ENCODE data around the gene SORL1-AS1.

The SORL1-AS1 gene

GRCh38 chr11:121453589-121454299, 977 bp upstream of the SORL1-AS1 start:
- ChIA-PET POLR2A (interaction anchor here (0.7 to 1.1 kb wide), 3 partner anchors 9 to 45 kb away, joined by 3 read pairs; no protein-coding TSS in a partner anchor), CTCF (interaction anchor here (1.3 kb wide), 1 partner anchor 132 kb away, joined by 4 read pairs; no protein-coding TSS in a partner anchor)
- ATAC-seq (ENCODE audit: low read depth): no peak
- no peaks in the 10 kb centered on the region for H3K27me3 Mint-ChIP-seq
- no peak for TF ChIP-seq CTCF (IDR thresholded peaks at IDR 0.05)
- H3K27ac Mint-ChIP-seq: peak overlapping the region; percentile 95
- H3K4me3 Mint-ChIP-seq: peak overlapping the region; percentile 92
- H3K9me3 Mint-ChIP-seq: no peaks in the 10 kb centered on the region
- H3K4me1 Mint-ChIP-seq: peaks cover 80% of the 10 kb centered on the region
- peaks cover 33% of the 10 kb centered on the region for H3K36me3 Mint-ChIP-seq (ENCODE audit: low read depth)
- no peak for DNase-seq
- intact Hi-C loops (cut with micrococcal nuclease): loop anchor here (1.0 to 10.0 kb wide), 5 partner anchors 11 to 1611 kb away; partner anchors contain the start of gene HSPA8

GRCh38 chr11:121451986-121452608, 670 bp downstream of the SORL1-AS1 start, which contains the start of gene SORL1:
Gene SORL1, plus strand, starts transcription at chr11:121452314. Its CDS starts 18 bp downstream, at chr11:121452332.
- Mint-ChIP-seq H3K27me3 (no peaks in the 10 kb centered on the region), H3K27ac (peak within 1 kb of the TSS; percentile 95), H3K4me3 (peak within 1 kb of the TSS; percentile 92), H3K9me3 (no peaks in the 10 kb centered on the region), H3K4me1 (peaks cover 92% of the 10 kb centered on the region), H3K36me3 (ENCODE audit: low read depth) (peaks cover 21% of the 10 kb centered on the region)
- TF ChIP-seq CTCF (IDR thresholded peaks at IDR 0.05): no peak
- ATAC-seq (ENCODE audit: low read depth) (peak; percentile 62), DNase-seq (peak; percentile 57)
- ChIA-PET POLR2A (interaction anchor here (0.9 to 7.4 kb wide), 22 partner anchors 8 to 160 kb away, joined by 3 to 192 read pairs (median 6); partner anchors contain the start of gene SC5D), CTCF (interaction anchor here (0.8 to 2.5 kb wide), 10 partner anchors 10 to 139 kb away, joined by 3 to 13 read pairs (median 6); no protein-coding TSS in a partner anchor)
- intact Hi-C loops (cut with micrococcal nuclease): loop anchor here (1.0 to 10.0 kb wide), 8 partner anchors 43 to 1613 kb away; partner anchors contain the start of genes HSPA8 and SC5D

- Mint-ChIP-seq H3K36me3 (ENCODE audit: low read depth) (peaks cover 17% of the 10 kb centered on the region), H3K4me3 (peak overlapping the region; percentile 82), H3K9me3 (no peaks in the 10 kb centered on the region), H3K4me1 (peaks cover 94% of the 10 kb centered on the region), H3K27me3 (no peaks in the 10 kb centered on the region), H3K27ac (peak overlapping the region; percentile 55)
- no peak for ATAC-seq (ENCODE audit: low read depth)
- ChIA-PET CTCF (interaction anchor here (0.8 to 2.5 kb wide), 9 partner anchors 11 to 139 kb away, joined by 3 to 13 read pairs (median 5); no protein-coding TSS in a partner anchor), POLR2A (interaction anchor here (0.6 to 7.4 kb wide), 21 partner anchors 7 to 159 kb away, joined by 3 to 192 read pairs (median 5); partner anchors contain the start of gene SC5D)
- intact Hi-C loops (cut with micrococcal nuclease): loop anchor here (10.0 kb wide), 1 partner anchor 1613 kb away; the partner anchor contains the start of gene HSPA8
- DNase-seq: no peak
- no peak for TF ChIP-seq CTCF (IDR thresholded peaks at IDR 0.05)
These were observed 1.4 kb downstream of the SORL1-AS1 start for GRCh38 chr11:121451178-121451985.

- Mint-ChIP-seq H3K9me3 (no peaks in the 10 kb centered on the region), H3K27ac (peak overlapping the region; percentile 55), H3K4me3 (peak overlapping the region; percentile 82), H3K4me1 (peaks cover 94% of the 10 kb centered on the region), H3K27me3 (no peaks in the 10 kb centered on the region), H3K36me3 (ENCODE audit: low read depth) (peaks cover 18% of the 10 kb centered on the region)
- ChIA-PET POLR2A (interaction anchor here (0.8 to 7.4 kb wide), 10 partner anchors 13 to 158 kb away, joined by 3 to 192 read pairs (median 6); partner anchors contain the start of gene SC5D), CTCF (interaction anchor here (1.0 to 1.9 kb wide), 4 partner anchors 9 to 127 kb away, joined by 3 to 7 read pairs (median 4); no protein-coding TSS in a partner anchor)
- DNase-seq (no peak), ATAC-seq (ENCODE audit: low read depth) (no peak)
- TF ChIP-seq CTCF (IDR thresholded peaks at IDR 0.05): no peak
- intact Hi-C loops (cut with micrococcal nuclease): loop anchor here (10.0 kb wide), 1 partner anchor 1614 kb away; the partner anchor contains the start of gene HSPA8
These were observed 2.4 kb downstream of the SORL1-AS1 start for GRCh38 chr11:121450401-121450800.
